HG02870 (cell line): ENCODE data around the gene MZT1.

Source experiments
- ATAC-seq: cut with Tn5 transposase; IDR thresholded peaks from one replicate; pipeline ENCODE4 v1.9.1; 2021; ENCODE audit warnings: mild to moderate bottlenecking, moderate library complexity; ENCODE audit not compliant: unreplicated experiment

Gene MZT1

DNA sequence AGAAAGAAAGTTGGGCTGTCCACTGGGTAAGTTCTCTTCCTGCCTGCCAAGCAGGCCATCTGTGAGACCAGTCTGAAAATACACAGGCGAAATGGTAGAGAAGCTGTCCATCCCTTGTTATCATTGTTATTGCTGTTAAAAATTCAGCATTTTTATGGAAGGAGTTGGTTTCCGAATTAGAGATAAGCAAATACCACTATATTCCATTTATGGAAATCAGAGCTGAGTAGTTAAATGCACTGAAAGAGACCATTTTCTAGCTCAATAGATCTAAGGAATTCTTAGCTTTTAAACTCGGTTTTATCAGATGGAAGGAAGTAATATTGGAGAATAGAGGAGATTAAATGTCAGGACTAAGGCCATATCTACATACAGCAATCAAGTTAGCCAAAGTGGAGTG, 40.7 kb downstream of the MZT1 start:
- no peak for ATAC-seq

DNA sequence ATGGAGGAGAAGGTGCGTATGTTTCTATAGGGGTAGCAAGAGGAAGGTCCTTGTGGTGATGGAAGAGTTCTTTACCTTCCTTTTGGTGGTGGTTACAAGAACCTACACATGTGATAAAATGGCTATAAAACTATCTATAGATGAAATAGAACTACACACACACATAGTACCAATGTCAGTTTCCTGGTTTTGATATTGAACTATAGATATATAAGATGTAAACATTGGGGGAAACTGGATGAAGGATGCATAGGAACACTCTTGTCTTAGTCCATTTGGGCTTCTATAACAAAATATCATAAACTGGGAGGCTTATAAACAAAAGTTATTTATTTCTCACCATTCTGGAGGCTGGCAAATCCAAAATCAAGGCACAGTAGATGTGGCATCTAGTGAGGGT, 47.1 kb downstream of the MZT1 start:
- ATAC-seq, result no peak

DNA sequence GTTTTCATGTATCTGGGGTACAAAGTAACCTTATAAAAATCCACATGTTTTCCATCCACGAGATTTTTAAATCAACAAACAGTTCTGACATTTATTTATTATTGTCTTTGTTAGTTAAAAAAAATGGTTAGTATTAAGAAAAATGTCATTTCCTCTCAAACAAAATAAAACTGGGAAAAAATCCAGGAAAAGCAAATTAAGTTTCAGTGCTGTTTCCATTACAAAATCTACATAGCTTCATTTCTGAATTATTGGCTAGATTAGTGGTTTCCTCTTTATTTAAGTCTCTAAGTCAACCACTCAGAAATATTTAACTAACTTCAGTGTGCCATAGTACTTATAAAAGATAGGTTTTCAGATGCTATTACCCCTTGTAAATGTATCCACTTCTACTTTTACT, 49.1 kb downstream of the MZT1 start:
- ATAC-seq, result no peak

DNA sequence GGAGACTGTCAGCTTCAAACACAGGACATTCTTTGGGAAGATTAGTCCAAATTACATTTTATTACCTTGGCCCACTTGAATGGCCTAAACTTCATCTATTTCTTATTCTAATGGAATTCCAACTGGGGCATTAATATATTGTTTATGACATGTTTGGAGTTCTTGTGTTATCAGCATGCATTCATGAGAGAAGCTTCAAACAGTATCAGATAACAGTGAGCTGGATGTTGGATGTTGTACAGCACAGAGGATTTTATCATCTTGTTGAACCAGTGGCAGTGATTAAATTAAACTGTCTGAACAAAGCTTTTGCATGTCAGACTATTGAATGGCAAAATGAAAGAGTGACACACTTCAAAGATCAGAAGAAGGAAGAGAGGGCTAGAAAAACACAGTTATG, 50.0 kb downstream of the MZT1 start:
- ATAC-seq, result no peak

DNA sequence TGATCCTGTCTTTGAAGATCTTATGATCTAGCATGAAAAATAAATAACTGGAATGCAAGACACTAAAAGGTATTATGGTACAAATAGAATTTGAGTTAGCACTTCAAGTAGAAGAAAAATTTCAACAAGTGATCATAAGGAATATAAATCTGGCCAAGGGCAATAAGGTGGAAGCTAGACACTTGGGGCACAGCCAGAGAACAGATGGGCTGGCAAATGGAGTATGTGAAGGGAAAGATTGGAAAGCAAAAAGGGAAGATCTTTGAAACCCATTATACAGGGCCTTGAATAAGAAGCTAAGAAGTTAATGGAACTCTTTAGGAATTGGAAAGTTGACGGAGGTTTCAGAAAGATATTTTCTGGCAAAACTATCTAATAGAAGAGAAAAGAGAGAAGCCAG, 61.0 kb downstream of the MZT1 start:
- ATAC-seq, result no peak

DNA sequence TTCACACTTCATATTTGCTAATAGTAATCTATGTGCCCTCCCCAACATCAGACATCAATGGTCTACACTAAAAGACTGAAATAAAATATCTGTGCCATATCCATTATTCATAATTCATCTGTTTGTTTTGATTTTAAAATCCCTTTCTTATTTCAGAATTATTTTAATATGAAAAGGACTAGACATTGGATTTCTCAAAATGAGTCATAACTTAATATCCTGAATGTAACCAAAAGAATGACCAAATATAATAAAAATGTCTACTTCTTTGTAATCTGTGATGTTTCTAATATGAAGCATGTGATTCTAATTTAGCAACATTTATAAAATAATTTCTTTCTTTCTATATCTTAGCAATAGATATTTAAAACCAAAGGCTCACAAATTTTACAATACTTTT, 64.9 kb downstream of the MZT1 start:
- ATAC-seq, result no peak
